ENCODE data around the gene SIT1. TPM values are rescaled to one million over a fixed set of nuclear protein-coding genes. Genes with fewer than 3 reads are reported as not detected.

Gene SIT1
- total RNA-seq, 1 donor from 2014 or later: not detected

DNA sequence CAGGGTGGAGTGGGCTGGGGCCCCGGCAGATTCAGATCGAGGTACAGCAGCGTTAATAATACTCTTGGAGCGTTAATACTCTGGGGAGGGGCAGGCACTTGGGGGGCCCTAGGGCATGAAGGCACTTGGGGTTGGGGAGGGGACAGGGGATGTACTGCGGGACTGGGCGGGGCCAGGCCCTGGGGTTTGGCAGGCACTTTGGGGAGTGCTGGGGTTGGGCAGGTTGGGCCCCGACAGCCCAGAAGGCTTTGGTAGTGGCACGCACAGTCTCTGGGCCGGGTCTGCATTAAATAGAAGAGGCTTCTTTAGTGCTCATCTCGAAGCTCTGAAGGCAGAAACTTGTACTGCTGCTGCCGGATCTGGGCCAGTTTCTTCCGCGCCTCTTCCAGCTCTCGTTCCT is 46.8 kb upstream of the SIT1 start:
- peaks cover 65% of the 10 kb centered on the region for H3K36me3 ChIP-seq (ENCODE audit: insufficient read depth, low read length)

DNA sequence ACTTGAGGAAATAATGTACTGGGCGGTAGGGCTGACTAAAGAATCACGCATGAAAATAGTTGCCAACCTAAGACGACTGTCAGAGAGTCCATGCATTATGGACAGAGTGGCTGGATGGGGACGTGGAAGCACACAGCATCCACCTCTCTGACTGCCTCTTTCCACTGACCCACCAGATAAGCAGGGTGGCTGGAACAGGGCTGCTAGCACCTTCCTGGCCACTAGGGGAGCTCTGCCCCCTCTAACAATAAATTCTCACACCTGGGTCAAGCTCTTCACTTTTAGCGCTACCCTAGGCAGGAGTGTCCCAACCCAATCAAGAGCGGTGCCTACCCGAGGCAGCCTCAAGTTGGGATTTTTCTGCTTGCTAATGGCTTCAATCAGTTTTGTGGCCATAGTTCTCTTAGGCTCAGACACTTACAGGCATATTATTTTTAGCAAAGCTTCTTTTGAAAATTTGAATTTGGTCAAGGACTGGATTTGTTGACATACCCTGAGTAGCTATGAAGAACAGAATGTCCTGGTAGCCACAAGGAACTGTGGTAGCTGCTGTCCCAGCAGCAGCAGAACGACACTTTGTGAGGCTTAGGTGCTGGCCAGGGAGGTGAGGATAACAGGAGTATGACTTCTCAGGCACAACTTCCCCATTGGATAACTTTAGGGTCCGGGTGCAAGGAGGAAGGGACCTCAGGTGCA is 45.9 kb upstream of the SIT1 start:
- Histone ChIP-seq H3K4me2 (ENCODE audit: low read length) (no peak overlapping the region), H3K79me2 (ENCODE audit: insufficient read depth, low read length) (peaks cover 18% of the 10 kb centered on the region), H3K9ac (ENCODE audit: low read length) (no peak overlapping the region), H3K4me3 (ENCODE audit: insufficient read depth, low read depth, low read length) (no peak overlapping the region), H3K27ac (ENCODE audit: low read depth, low read length) (no peak overlapping the region), H3K36me3 (ENCODE audit: insufficient read depth, low read length) (peaks cover 59% of the 10 kb centered on the region), H3K27me3 (ENCODE audit: insufficient read depth, low read length) (no peaks in the 10 kb centered on the region), H3K9me3 (ENCODE audit: insufficient read depth, low read depth, low read length) (no peaks in the 10 kb centered on the region), H2AFZ (ENCODE audit: low read depth, low read length) (no peak overlapping the region), H3K4me1 (ENCODE audit: insufficient read depth, low read length) (peaks cover 14% of the 10 kb centered on the region), H4K20me1 (ENCODE audit: insufficient read depth, low read length) (peaks cover 59% of the 10 kb centered on the region)
- H3K4me1 Mint-ChIP-seq (ENCODE audit: low read depth, unreplicated experiment): peaks cover 2% of the 10 kb centered on the region
- no peak for DNase-seq (ENCODE audit: low read depth)
- TF ChIP-seq, protein P1, sequence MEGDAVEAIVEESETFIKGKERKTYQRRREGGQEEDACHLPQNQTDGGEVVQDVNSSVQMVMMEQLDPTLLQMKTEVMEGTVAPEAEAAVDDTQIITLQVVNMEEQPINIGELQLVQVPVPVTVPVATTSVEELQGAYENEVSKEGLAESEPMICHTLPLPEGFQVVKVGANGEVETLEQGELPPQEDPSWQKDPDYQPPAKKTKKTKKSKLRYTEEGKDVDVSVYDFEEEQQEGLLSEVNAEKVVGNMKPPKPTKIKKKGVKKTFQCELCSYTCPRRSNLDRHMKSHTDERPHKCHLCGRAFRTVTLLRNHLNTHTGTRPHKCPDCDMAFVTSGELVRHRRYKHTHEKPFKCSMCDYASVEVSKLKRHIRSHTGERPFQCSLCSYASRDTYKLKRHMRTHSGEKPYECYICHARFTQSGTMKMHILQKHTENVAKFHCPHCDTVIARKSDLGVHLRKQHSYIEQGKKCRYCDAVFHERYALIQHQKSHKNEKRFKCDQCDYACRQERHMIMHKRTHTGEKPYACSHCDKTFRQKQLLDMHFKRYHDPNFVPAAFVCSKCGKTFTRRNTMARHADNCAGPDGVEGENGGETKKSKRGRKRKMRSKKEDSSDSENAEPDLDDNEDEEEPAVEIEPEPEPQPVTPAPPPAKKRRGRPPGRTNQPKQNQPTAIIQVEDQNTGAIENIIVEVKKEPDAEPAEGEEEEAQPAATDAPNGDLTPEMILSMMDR (IDR thresholded peaks at IDR 0.05; ENCODE audit: insufficient read depth, low read depth, low read length): peak; percentile 88
- TF ChIP-seq EZH2 (IDR thresholded peaks at IDR 0.05; ENCODE audit: insufficient read depth, low read length): no peak
- H3K36me3 Mint-ChIP-seq (ENCODE audit: low read depth, unreplicated experiment): peaks cover 21% of the 10 kb centered on the region
- no peaks in the 10 kb centered on the region for H3K9me3 Mint-ChIP-seq (ENCODE audit: unreplicated experiment)
- peak overlapping the region; percentile 40 for H3K4me3 Mint-ChIP-seq (ENCODE audit: unreplicated experiment)
- H3K27me3 Mint-ChIP-seq (ENCODE audit: low read depth, unreplicated experiment): no peaks in the 10 kb centered on the region
- FAIRE-seq: no peak
- peak overlapping the region; percentile 75 for H3K27ac Mint-ChIP-seq (ENCODE audit: unreplicated experiment)

More for the DNA sequence above, 46.8 kb upstream of the SIT1 start:
- H3K27me3 Mint-ChIP-seq (ENCODE audit: low read depth, unreplicated experiment): no peaks in the 10 kb centered on the region
- no peak overlapping the region for H3K9ac ChIP-seq (ENCODE audit: low read length)
- H3K9me3 Mint-ChIP-seq (ENCODE audit: unreplicated experiment): no peaks in the 10 kb centered on the region
- H3K4me1 ChIP-seq (ENCODE audit: insufficient read depth, low read length): peaks cover 13% of the 10 kb centered on the region
- H3K9me3 ChIP-seq (ENCODE audit: insufficient read depth, low read depth, low read length): no peaks in the 10 kb centered on the region
- FAIRE-seq (no peak), DNase-seq (ENCODE audit: low read depth) (no peak)
- peaks cover 21% of the 10 kb centered on the region for H3K36me3 Mint-ChIP-seq (ENCODE audit: low read depth, unreplicated experiment)
- H3K4me3 Mint-ChIP-seq (ENCODE audit: unreplicated experiment): no peak overlapping the region
- peaks cover 23% of the 10 kb centered on the region for H3K79me2 ChIP-seq (ENCODE audit: insufficient read depth, low read length)
- peaks cover 2% of the 10 kb centered on the region for H3K4me1 Mint-ChIP-seq (ENCODE audit: low read depth, unreplicated experiment)
- H3K27me3 ChIP-seq (ENCODE audit: insufficient read depth, low read length): no peaks in the 10 kb centered on the region
- TF ChIP-seq EZH2 (IDR thresholded peaks at IDR 0.05; ENCODE audit: insufficient read depth, low read length): no peak
- TF ChIP-seq, protein P1 (IDR thresholded peaks at IDR 0.05; ENCODE audit: insufficient read depth, low read depth, low read length): no peak
- peaks cover 64% of the 10 kb centered on the region for H4K20me1 ChIP-seq (ENCODE audit: insufficient read depth, low read length)
- H3K4me2 ChIP-seq (ENCODE audit: low read length): no peak overlapping the region
- no peak overlapping the region for H3K27ac ChIP-seq (ENCODE audit: low read depth, low read length)
- no peak overlapping the region for H3K27ac Mint-ChIP-seq (ENCODE audit: unreplicated experiment)
- H2AFZ ChIP-seq (ENCODE audit: low read depth, low read length): no peak overlapping the region
- no peak overlapping the region for H3K4me3 ChIP-seq (ENCODE audit: insufficient read depth, low read depth, low read length)

DNA sequence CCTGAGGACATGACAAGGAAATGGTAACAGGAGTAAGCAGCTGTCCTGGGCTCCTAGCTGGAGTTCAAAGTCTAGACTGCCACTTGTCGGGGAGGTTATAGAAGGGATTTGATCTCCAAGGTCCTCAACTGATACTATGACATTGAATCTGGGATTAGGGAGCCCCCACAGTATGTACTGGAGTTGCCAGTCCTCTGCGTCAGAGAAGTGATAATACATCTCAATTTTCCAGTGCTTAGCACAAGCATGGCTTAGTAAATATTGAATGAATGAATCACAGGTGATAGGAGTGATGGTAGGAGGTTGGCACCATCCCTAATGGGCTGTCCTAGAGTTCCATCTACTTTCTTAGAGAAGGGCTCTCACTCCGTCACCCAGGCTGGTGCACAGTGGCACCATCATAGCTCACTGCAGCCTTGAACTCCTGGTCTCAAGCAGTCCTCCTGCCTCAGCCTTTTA is 45.2 kb upstream of the SIT1 start:
- peak overlapping the region; percentile 55 for H3K27ac ChIP-seq (ENCODE audit: low read depth, low read length)
- peaks cover 14% of the 10 kb centered on the region for H3K79me2 ChIP-seq (ENCODE audit: insufficient read depth, low read length)
- FAIRE-seq (no peak), DNase-seq (ENCODE audit: low read depth) (peak; percentile 42)
- no peaks in the 10 kb centered on the region for H3K27me3 Mint-ChIP-seq (ENCODE audit: low read depth, unreplicated experiment)
- H2AFZ ChIP-seq (ENCODE audit: low read depth, low read length): no peak overlapping the region
- peaks cover 21% of the 10 kb centered on the region for H3K36me3 Mint-ChIP-seq (ENCODE audit: low read depth, unreplicated experiment)
- peaks cover 16% of the 10 kb centered on the region for H3K4me1 ChIP-seq (ENCODE audit: insufficient read depth, low read length)
- no peak overlapping the region for H3K9ac ChIP-seq (ENCODE audit: low read length)
- H3K4me3 ChIP-seq (ENCODE audit: insufficient read depth, low read depth, low read length): no peak overlapping the region
- no peaks in the 10 kb centered on the region for H3K9me3 Mint-ChIP-seq (ENCODE audit: unreplicated experiment)
- peaks cover 53% of the 10 kb centered on the region for H4K20me1 ChIP-seq (ENCODE audit: insufficient read depth, low read length)
- H3K9me3 ChIP-seq (ENCODE audit: insufficient read depth, low read depth, low read length): no peaks in the 10 kb centered on the region
- peaks cover 2% of the 10 kb centered on the region for H3K4me1 Mint-ChIP-seq (ENCODE audit: low read depth, unreplicated experiment)
- H3K27ac Mint-ChIP-seq (ENCODE audit: unreplicated experiment): peak overlapping the region; percentile 75
- H3K36me3 ChIP-seq (ENCODE audit: insufficient read depth, low read length): peaks cover 52% of the 10 kb centered on the region
- no peak overlapping the region for H3K4me2 ChIP-seq (ENCODE audit: low read length)
- H3K4me3 Mint-ChIP-seq (ENCODE audit: unreplicated experiment): peak overlapping the region; percentile 27
- no peaks in the 10 kb centered on the region for H3K27me3 ChIP-seq (ENCODE audit: insufficient read depth, low read length)
- TF ChIP-seq, protein P1 (IDR thresholded peaks at IDR 0.05; ENCODE audit: insufficient read depth, low read depth, low read length): no peak
- no peak for TF ChIP-seq EZH2 (IDR thresholded peaks at IDR 0.05; ENCODE audit: insufficient read depth, low read length)

All from astrocyte (in vitro differentiated cells and primary cell).